Endothelial cell of umbilical vein (primary cell): ENCODE results near the gene LMTK2.

Experiments
- EZH2 ChIP-seq: IDR thresholded peaks from 2 replicates; pipeline ENCODE4 v1.6.1; 2012; ENCODE audit warnings: borderline replicate concordance, low read depth, mild to moderate bottlenecking, moderate library complexity, low read length, inconsistent platforms; ENCODE audit not compliant: severe bottlenecking
- JUN ChIP-seq: IDR thresholded peaks from 2 replicates; pipeline ENCODE4 v1.6.1; 2011; ENCODE audit warnings: borderline replicate concordance, low read depth; ENCODE audit not compliant: insufficient read length, insufficient read depth
- POLR2A ChIP-seq: IDR thresholded peaks from 2 replicates; pipeline ENCODE4 v1.6.1; 2012; ENCODE audit warnings: low read depth, mild to moderate bottlenecking, control low read depth, low read length
- POLR2AphosphoS5 ChIP-seq: IDR thresholded peaks from 2 replicates; pipeline ENCODE4 v1.6.1; 2012; ENCODE audit warnings: low read depth, mild to moderate bottlenecking, control low read depth, low read length, moderate library complexity; ENCODE audit not compliant: insufficient read depth
- TF ChIP-seq, protein P1 (sequence below), 2 donors: IDR thresholded peaks; 1 replicate in 1 of 2; 2 replicates in 1 of 2; pipeline ENCODE4 v1.5.1; 2011; ENCODE audit warnings: low read length in 2 of 2, mild to moderate bottlenecking in 2 of 2, moderate library complexity in 2 of 2, control low read depth in 1 of 2, inconsistent platforms in 1 of 2, low read depth in 1 of 2; ENCODE audit not compliant: insufficient read depth in 1 of 2; ENCODE audit errors: extremely low read depth in 1 of 2
- TF ChIP-seq, protein P2 (sequence below): IDR thresholded peaks from 2 replicates; pipeline ENCODE4 v1.6.1; 2011; ENCODE audit not compliant: insufficient read depth, insufficient read length

DNA sequence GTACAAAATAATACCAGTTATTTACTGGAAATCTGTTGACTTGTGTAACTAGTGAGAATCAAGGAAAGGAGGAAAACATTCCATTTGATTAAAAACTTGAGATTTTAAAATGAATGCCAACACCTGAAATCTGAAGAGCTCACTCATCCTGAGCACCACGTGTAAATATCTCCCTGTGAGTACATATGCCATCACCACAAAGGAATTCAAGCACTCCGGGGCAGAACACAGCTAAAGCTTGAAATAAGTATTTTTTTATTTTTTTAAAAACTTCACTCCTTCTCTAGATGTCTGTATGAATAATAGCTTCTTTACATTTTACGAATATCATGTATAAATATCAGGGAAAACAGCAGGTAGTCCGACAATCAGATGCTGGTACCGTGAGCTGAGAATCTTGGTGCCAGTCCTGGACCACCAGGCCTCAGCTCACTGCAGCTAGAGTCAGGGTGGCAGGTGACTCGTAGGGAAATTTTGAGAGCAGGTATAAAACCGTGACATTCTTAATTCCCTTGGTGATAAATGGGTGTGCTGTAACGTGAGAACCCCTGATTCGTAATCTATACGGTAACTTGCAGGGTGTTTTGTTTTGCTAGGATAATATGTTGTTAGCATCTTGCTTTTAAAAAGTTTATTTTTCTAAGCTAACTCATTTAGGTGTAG is 12.7 kb downstream of the LMTK2 start:
- TF ChIP-seq, protein P1, sequence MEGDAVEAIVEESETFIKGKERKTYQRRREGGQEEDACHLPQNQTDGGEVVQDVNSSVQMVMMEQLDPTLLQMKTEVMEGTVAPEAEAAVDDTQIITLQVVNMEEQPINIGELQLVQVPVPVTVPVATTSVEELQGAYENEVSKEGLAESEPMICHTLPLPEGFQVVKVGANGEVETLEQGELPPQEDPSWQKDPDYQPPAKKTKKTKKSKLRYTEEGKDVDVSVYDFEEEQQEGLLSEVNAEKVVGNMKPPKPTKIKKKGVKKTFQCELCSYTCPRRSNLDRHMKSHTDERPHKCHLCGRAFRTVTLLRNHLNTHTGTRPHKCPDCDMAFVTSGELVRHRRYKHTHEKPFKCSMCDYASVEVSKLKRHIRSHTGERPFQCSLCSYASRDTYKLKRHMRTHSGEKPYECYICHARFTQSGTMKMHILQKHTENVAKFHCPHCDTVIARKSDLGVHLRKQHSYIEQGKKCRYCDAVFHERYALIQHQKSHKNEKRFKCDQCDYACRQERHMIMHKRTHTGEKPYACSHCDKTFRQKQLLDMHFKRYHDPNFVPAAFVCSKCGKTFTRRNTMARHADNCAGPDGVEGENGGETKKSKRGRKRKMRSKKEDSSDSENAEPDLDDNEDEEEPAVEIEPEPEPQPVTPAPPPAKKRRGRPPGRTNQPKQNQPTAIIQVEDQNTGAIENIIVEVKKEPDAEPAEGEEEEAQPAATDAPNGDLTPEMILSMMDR (IDR thresholded peaks at IDR 0.05; ENCODE audit: extremely low read depth in 1 of 2, insufficient read depth in 1 of 2, low read depth in 1 of 2, low read length in 2 of 2), result no peak
- TF ChIP-seq EZH2 (no peak), JUN (no peak), POLR2A (no peak), POLR2AphosphoS5 (no peak)
- TF ChIP-seq, protein P2, sequence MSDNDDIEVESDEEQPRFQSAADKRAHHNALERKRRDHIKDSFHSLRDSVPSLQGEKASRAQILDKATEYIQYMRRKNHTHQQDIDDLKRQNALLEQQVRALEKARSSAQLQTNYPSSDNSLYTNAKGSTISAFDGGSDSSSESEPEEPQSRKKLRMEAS, result no peak
